Skin epidermis (tissue), 12 donors: Measurements from ENCODE around the gene MED4.
A peak's percentile ranks its signal among the peaks of the same experiment; 100 is the strongest.
"Not testable (repeated sequence)": the region's sequence is repeated elsewhere in the genome, so short reads cannot be mapped to it uniquely, and the experiment has no call there.

Source experiments
- H3K27ac ChIP-seq, 21 experiments: fragments of 200-600 bp; sonication (generic) in 11 of 21; one replicate each; pipeline ENCODE4 v1.5.0; 2020; ENCODE audit warnings: mild to moderate bottlenecking in 3 of 21, inconsistent platforms in 2 of 21, moderate library complexity in 2 of 21
- H3K4me3 ChIP-seq, 7 experiments: fragments of 200-600 bp; sonication (generic) in 2 of 7; one replicate each; pipeline ENCODE4 v1.5.0; 2020; ENCODE audit warnings: inconsistent platforms in 2 of 7, mild to moderate bottlenecking in 2 of 7, moderate library complexity in 1 of 7

The MED4 gene

GRCh38 chr13:48108106-48108505 is 13.2 kb upstream of the MED4 start:
- no peak overlapping the region for H3K4me3 ChIP-seq

GRCh38 chr13:48097793-48098192 is 2.9 kb upstream of the MED4 start:
- no peak overlapping the region for H3K4me3 ChIP-seq
- H3K27ac ChIP-seq, result no peak overlapping the region

More at GRCh38 chr13:48108106-48108505, 13.2 kb upstream of the MED4 start:
- no peak overlapping the region for H3K27ac ChIP-seq

GRCh38 chr13:48096670-48097069 is 1.8 kb upstream of the MED4 start:
- Histone ChIP-seq H3K27ac (no peak overlapping the region), H3K4me3 (no peak overlapping the region)

GRCh38 chr13:48094404-48094780 is 512 bp downstream of the MED4 start:
- H3K4me3 ChIP-seq, result peak overlapping the region; percentile 80 to 100 (median 94)
- H3K27ac ChIP-seq, result peak overlapping the region; percentile 74 to 98 (median 93)

- H3K4me3 ChIP-seq, result peak overlapping the region; percentile 80 to 100 (median 94)
- H3K27ac ChIP-seq, result peak overlapping the region in 2 of 21 experiments; percentile 92 to 94
These were observed 1.3 kb downstream of the MED4 start for GRCh38 chr13:48093588-48093987.

- H3K27ac ChIP-seq, result no peak overlapping the region
- no peak overlapping the region for H3K4me3 ChIP-seq
These were observed 8.6 kb downstream of the MED4 start for GRCh38 chr13:48086272-48086671.

GRCh38 chr13:48081739-48082138 is 13.2 kb downstream of the MED4 start:
- Histone ChIP-seq H3K4me3 (no peak overlapping the region), H3K27ac (no peak overlapping the region)

- Histone ChIP-seq H3K4me3 (no peak overlapping the region), H3K27ac (no peak overlapping the region)
These were observed 16.6 kb downstream of the MED4 start for GRCh38 chr13:48078251-48078656.

- H3K27ac ChIP-seq, result no peak overlapping the region
- H3K4me3 ChIP-seq, result no peak overlapping the region
These were observed 20.9 kb downstream of the MED4 start for GRCh38 chr13:48074006-48074405.

- no peak overlapping the region for H3K27ac ChIP-seq
- no peak overlapping the region for H3K4me3 ChIP-seq
These were observed 22.1 kb downstream of the MED4 start for GRCh38 chr13:48072787-48073186.

- H3K27ac ChIP-seq, result peak overlapping the region in 1 of 21 experiments; percentile 13
- no peak overlapping the region for H3K4me3 ChIP-seq
These were observed 22.6 kb downstream of the MED4 start for GRCh38 chr13:48072304-48072703.

- Histone ChIP-seq H3K27ac (no peak overlapping the region), H3K4me3 (no peak overlapping the region)
These were observed 24.0 kb downstream of the MED4 start for GRCh38 chr13:48070942-48071341.

GRCh38 chr13:48069573-48069972 is 25.3 kb downstream of the MED4 start:
- H3K27ac ChIP-seq, result no peak overlapping the region
- no peak overlapping the region for H3K4me3 ChIP-seq

GRCh38 chr13:48068952-48069351 is 26.0 kb downstream of the MED4 start:
- H3K4me3 ChIP-seq, result no peak overlapping the region
- H3K27ac ChIP-seq, result no peak overlapping the region

GRCh38 chr13:48068036-48068435 is 26.9 kb downstream of the MED4 start:
- Histone ChIP-seq H3K27ac (no peak overlapping the region), H3K4me3 (no peak overlapping the region)

- no peak overlapping the region for H3K4me3 ChIP-seq
- no peak overlapping the region for H3K27ac ChIP-seq
These were observed 28.5 kb downstream of the MED4 start for GRCh38 chr13:48066310-48066989.

GRCh38 chr13:48059951-48060350 is 35.0 kb downstream of the MED4 start:
- H3K4me3 ChIP-seq, H3K27ac ChIP-seq: not testable (repeated sequence)

GRCh38 chr13:48058536-48058935 is 36.4 kb downstream of the MED4 start:
- not testable (repeated sequence) for H3K4me3 ChIP-seq, H3K27ac ChIP-seq

- Histone ChIP-seq H3K27ac (no peak overlapping the region), H3K4me3 (no peak overlapping the region)
These were observed 39.2 kb downstream of the MED4 start for GRCh38 chr13:48055712-48056111.

- Histone ChIP-seq H3K27ac (no peak overlapping the region), H3K4me3 (no peak overlapping the region)
These were observed 40.3 kb downstream of the MED4 start for GRCh38 chr13:48054601-48055000.

GRCh38 chr13:48050550-48050949 is 44.4 kb downstream of the MED4 start:
- no peak overlapping the region for H3K4me3 ChIP-seq
- no peak overlapping the region for H3K27ac ChIP-seq
